Measurements from ENCODE around the gene ZSWIM8.
"Not testable (repeated sequence)": the region's sequence is repeated elsewhere in the genome, so short reads cannot be mapped to it uniquely, and the experiment has no call there.

The ZSWIM8 gene

DNA sequence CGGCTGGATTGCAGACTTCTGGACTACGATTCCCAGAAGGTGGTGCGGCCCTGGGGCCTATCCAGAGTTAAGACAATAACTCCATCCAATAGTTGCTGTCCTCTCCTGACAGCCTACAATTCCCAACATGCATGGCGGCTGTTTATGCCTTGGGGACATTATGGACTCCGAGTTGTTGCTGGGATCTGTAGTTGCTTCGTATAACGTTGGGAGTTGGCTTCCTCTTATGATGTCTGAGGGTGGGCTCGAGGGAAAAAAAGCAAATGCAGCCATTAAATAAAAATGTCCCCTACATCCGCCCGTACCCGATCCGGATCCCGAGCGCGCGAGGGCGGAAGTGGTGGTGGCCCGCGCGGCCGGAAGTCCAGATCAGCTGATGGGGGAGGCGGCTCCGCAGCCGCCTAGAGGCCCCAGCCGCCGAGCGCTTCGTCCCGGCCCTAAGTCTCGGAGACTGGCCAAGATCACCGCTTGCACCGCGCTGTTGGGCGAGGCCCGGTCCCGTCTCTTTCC, at the start of gene ZSWIM8:
Gene ZSWIM8, plus strand, starts transcription at position 396 of the 510 bp plus-strand sequence. CDS start 273 bp downstream, outside the sequence.
- peak; percentile 58 for DNase-seq

DNA sequence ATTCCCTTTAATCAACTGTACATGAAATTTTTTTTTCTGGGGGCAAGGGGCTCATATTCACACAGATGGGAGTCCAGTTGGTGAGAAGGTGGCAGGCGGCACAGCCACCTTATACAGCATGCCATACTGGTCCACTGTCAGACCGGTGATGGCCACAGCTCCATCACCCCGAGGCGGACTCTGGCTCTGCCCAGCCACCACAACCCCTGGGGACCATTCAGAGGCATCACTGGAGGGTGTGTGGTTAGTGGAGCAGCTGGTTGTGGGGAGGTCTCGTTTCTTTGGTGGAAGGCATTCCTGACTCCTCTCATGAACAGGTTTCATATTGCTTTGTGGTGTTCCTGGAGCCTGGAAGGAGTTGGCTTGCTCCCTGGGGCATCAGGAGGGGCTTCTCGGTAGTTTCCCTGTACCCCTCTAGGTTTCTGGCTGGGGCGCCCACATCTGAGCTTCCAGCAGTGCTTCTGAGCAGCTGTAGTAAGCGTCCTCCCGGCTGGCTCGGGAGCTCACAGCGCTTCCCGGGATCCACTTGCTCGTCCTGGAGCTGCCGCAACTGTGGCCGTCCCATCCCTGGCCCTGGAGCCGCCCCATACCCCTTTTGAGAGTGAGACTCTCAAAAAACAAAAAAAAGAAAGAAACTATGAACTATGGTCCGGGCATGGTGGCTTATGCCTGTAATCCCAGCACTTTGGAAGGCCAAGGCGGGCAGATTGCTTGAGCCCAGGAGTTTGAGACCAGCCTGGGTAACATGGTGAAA, 44.7 kb upstream of the ZSWIM8 start:
- not testable (repeated sequence) for DNase-seq

- DNase-seq = no peak
These were observed 43.0 kb upstream of the ZSWIM8 start for GRCh38 chr10:73742454-73742734.

DNA sequence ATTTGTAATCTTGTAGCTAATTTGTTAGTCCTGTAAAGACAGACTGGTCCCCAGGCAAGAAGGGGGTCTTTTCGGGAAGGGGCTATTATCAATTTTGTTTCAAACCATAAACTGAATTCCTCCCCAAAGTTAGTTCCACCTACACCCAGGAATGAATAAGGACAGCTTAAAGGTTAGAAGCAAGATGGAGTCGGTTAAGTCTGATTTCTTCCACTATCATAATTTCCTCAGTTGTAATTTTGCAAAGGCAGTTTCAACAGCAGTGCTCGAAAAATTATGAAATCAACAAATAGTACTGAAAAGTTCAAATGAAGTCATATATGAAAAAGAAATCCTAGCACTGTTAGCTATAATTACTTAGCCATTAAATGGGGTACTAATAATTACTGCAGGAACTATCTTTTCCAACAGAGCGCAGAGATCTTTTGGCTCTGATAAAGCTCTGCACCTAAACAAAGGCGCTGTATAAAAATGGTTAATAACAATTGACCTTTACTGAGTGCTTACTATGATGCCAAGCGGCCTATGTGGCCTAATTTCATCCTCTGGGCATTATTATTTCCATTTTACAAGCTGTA, 42.0 kb upstream of the ZSWIM8 start:
- no peak for DNase-seq

GRCh38 chr10:73743905-73744663, 41.3 kb upstream of the ZSWIM8 start, which contains the start of gene SEC24C:
TSS of gene SEC24C (plus strand) at chr10:73744372. CDS start at chr10:73746833, 2,461 bp downstream.
- peak; percentile 93 for DNase-seq

DNA sequence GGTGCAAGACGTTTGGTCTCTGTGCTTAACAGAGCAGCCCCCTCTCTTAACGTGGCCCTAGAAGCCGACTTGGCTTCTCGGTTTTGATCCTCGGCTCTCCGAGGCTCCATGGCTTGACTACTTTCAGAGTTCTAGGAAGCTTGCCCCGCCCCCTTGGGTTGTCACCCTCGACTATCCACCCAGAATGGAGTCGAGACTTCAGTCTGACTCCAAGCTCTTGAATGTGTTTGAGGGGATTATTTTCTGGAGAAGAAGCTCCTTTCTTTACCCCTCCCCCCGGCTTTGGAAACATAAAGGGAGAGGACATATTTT, 40.8 kb upstream of the ZSWIM8 start:
- DNase-seq = no peak

DNA sequence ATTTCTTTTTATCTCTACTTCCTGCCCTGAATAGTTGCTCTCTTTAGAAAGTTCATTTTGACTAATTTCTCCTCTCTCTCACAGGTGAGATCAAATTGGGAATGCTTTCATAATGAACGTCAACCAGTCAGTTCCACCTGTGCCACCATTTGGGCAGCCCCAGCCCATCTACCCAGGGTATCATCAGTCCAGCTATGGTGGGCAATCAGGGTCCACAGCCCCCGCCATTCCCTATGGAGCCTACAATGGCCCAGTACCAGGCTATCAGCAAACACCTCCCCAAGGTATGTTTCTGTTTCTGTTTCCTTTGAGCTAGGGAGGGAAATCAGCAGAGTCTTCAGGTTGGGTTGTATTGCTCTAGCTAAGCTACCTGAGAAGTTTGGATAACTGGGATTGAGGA, 38.7 kb upstream of the ZSWIM8 start:
- no peak for DNase-seq

DNA sequence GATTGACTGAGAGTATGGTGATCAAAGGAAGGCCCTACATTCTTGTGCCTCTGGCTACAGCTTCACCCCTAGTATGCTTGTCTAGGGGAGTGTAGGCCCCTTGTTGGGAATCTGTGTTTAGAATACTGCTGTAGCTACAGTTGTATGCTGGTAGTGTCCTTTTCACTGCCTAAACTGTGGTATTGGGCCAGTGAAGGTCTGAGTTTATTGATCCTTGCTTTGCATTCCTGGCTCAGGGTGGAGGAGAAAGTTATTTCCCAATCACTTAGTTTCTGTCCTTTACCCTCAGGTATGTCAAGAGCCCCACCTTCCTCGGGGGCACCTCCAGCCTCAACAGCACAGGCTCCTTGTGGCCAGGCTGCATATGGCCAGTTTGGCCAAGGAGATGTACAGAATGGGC, 34.6 kb upstream of the ZSWIM8 start:
- no peak for DNase-seq

DNA sequence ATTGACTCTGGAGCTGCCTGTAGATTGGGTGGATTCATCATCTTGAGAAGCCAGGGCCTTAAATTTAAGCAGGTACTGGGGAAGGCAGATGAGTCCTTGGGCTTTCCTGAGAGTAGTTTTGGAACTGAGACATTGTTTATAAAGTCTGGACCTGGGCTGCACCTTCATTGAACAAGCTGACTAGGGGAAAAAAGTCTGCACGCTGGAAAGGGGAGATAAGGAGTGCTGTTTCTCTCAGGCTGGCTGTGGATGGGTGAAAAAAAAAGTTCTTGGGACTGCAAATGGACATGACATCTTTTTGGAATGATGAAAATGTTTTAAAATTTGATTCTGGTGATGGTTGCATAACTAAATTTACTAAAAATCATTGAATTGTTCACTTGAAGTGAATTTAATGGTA, 29.2 kb upstream of the ZSWIM8 start:
- DNase-seq = no peak

DNA sequence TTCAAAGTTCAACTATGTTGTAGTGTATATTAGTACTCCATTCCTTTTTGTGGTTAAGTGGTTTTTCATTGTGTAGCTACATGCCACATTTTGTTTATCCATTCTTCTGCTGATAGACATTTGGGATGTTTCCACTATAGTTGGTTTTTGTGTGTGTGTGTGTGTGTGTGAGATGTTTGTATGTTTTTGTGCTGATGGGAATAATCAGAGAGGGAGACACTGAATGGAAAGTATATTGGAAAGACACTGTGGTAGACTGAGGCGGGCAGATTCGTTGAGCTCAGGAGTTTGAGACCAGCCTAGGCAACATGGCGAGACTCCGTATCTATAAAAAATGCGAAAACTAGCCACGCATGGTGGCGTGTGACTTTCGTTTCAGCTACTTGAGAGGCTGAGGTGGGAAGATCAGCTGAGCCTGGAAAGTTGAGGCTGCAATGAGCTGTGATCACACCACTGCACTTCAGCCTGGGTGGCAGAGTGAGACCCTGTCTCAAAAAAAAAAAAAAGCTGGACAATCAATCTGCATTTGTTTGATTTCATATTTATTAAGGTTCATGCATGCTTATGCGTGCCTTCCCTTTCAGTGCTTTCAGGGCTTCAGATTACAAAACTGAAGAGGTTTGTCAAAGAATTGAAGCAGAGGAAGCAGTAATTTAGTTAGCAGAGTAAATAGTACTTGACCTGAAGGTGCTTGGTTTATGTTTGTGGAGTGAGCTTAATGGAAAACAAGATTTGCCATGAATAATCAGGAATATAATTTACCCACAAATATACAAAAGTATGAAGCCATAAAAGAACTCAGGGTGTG, 26.5 kb upstream of the ZSWIM8 start:
- no peak for DNase-seq

DNA sequence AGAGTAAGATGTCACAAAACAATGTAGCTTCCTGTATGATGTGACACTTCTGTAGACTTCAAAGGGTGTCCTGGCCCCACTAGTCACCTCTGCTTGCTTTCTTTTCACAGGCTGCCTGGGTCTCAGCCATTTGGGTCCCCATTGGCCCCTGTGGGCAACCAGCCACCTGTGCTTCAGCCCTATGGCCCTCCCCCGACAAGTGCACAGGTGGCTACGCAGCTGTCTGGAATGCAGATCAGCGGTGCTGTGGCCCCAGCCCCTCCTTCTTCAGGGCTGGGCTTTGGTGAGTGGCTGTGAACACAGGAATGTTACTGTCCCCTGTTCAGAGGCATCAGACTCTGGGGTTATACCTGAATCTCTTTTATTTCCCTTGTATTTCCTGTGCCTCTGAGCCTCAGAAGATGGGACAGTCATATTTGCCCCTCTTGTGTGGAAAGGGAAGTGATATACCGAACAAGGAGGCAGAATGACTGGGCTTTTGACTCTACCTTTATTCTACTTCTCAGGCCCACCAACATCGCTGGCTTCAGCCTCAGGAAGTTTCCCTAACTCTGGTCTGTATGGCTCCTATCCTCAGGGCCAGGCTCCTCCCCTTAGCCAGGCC, 25.8 kb upstream of the ZSWIM8 start:
- DNase-seq = no peak

DNA sequence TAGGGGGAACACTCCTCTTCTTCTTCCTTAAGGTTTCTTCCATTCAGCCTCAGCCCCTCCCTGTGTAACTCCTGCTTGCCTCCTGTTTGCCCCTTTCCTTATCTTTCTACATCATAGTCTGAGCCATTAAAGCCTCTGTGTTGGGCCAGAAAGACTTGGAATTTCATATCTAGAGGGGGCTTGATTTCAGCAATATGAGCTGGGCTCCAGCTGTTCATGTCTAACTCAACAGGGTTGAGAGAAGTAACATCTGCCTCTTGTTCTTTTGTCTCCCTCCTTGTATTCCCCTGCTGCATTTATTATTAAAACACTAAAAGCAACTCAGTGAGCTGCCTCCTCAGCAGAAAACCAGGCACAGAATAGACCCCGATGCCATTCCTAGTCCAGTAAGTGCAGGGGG, 23.6 kb upstream of the ZSWIM8 start:
- no peak for DNase-seq

DNA sequence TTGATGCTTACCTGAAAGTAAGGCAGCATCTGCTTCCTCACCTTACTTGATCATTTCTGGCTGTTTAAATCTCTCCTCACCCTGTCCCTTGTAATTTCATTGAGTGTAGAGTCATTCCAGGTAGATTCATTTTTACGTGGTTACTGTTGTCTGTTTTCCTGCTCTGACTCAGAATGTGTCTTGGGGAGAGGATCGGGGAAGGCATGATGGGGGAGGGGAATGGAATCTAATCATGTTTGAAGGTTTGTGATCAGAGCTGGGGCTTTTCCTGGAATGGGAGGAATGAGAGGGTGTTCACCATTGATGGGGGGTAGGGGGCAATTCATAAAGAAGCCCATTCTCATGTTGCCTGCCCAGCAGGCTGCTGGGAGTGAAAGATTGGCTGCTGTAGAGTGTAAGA, 22.5 kb upstream of the ZSWIM8 start:
- DNase-seq = no peak

DNA sequence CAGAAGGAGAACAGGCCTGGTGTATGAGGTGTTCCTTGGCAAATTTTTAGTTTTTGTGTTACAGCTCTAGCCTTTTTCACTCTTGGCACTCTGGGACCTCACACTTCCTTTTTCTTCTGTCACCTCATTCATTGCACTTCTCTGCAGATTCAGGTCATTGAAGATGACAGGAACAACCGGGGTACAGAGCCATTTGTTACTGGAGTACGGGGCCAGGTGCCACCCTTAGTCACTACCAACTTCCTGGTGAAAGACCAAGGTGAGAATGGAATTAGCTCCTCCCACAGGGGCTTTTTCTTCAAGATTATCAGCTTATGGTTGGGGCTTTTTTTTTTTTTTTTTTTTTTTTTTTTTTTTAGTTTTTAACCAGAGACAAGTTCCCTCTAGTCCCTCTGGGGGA, 22.1 kb upstream of the ZSWIM8 start:
- DNase-seq = no peak

- DNase-seq = no peak
These were observed 20.3 kb upstream of the ZSWIM8 start for GRCh38 chr10:73765066-73765465.

- DNase-seq = no peak
These were observed 16.5 kb upstream of the ZSWIM8 start for GRCh38 chr10:73768881-73769280.

- no peak for DNase-seq
These were observed 16.0 kb upstream of the ZSWIM8 start for GRCh38 chr10:73769396-73769795.

GRCh38 chr10:73771722-73772280, 13.6 kb upstream of the ZSWIM8 start:
- peak; percentile 16 for DNase-seq

- DNase-seq = no peak
These were observed 12.9 kb upstream of the ZSWIM8 start for GRCh38 chr10:73772281-73773151.

GRCh38 chr10:73773152-73773879, 12.1 kb upstream of the ZSWIM8 start:
- DNase-seq = no peak

DNA sequence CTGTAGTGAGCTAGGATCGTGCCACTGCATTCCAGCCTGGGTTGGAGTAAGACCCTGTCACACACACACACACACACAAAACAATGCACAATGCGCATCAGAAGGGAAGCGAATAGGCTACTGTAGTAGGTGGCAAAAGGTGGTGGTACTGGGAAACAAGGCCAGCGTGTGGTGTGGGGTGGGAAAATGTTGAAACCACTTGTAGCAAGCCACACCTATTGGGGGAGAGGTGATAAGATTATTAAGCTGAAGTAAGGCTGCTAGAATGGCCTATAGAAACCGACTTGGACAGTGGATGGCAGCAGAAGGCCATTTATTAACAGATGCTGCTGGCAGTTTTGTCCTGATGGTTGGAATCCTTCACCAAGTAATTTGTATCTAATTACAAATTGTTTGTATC, 10.8 kb upstream of the ZSWIM8 start:
- DNase-seq = no peak

Data from NCI-H1048 (cell line).